K562 (cell line): ENCODE data around the gene MESP1. TPM values are rescaled to one million over a fixed set of nuclear protein-coding genes. Genes with fewer than 3 reads are reported as not detected.

Experiments used
- ATF1 ChIP-seq, 2 experiments: fragments of 450-650 bp in 1 of 2; IDR thresholded peaks; 2 replicates each; pipeline ENCODE4 v1.6.1; 2016; ENCODE audit warnings: missing compliant biosample characterization in 1 of 2, missing genetic modification characterization in 1 of 2
- FUS ChIP-seq: fragments of 200-400 bp; formaldehyde crosslinking; optimal IDR thresholded peaks from 2 replicates; pipeline ENCODE3; 2017; ENCODE audit warnings: low read depth, low read length
- ILK ChIP-seq: fragments of 450-650 bp; IDR thresholded peaks from 2 replicates; pipeline ENCODE4 v1.6.1; 2016; ENCODE audit warnings: missing genetic modification characterization, low read depth, mild to moderate bottlenecking, missing compliant biosample characterization, moderate library complexity, borderline replicate concordance
- MAFF ChIP-seq: IDR thresholded peaks from 2 replicates; pipeline ENCODE4 v1.6.1; 2012; ENCODE audit warnings: low read length, improper control_type of control experiment
- MYNN ChIP-seq, 2 experiments: sonication (generic); formaldehyde crosslinking in 1 of 2; IDR thresholded peaks; 2 replicates each; pipeline versions ENCODE4 v1.5.0 to v1.6.1; 2016 to 2020; ENCODE audit warnings: antibody characterized with exemption in 1 of 2, missing genetic modification reagents in 1 of 2
- RB1 ChIP-seq: fragments of 450-650 bp; IDR thresholded peaks from 2 replicates; pipeline ENCODE4 v1.6.1; 2017; ENCODE audit warnings: low read depth, mild to moderate bottlenecking
- RBM17 ChIP-seq: fragments of 200-400 bp; formaldehyde crosslinking; IDR thresholded peaks from 2 replicates; pipeline ENCODE4 v1.6.1; 2017; ENCODE audit warnings: low read depth, mild to moderate bottlenecking, low read length, borderline replicate concordance
- RREB1 ChIP-seq: fragments of 250-450 bp; sonication (Bioruptor Pico); IDR thresholded peaks from 2 replicates; pipeline ENCODE4 v1.4.0; 2020
- ZNF778 ChIP-seq: fragments of 450-650 bp; formaldehyde crosslinking; IDR thresholded peaks from 2 replicates; pipeline ENCODE4 v1.4.0; 2020; ENCODE audit warnings: mild to moderate bottlenecking, moderate library complexity
- polyA plus RNA-seq, 8 experiments: library from polyadenylated mRNA; depleted of rRNA in 4 of 8; stranded (reverse) in 5 of 8; unstranded in 3 of 8; fragments of >200 nt; fragmentation: Nextera tagmentation in 2 of 8; fragmentation: Illumina TruSeq in 1 of 8; extraction: Ambion mirVana in 2 of 8; extraction: Trizol in 1 of 8; gene quantifications; 2 replicates each; pipeline versions ENCODE4 v1.2.1 to v1.2.3, GENCODE V29; 2011 to 2014; ENCODE audit warnings: inconsistent platforms in 1 of 8, missing spikeins in 1 of 8
- total RNA-seq, 7 experiments: library from RNA; depleted of rRNA in 6 of 7; stranded (reverse); fragments of >200 nt in 6 of 7; fragmentation: Illumina TruSeq in 2 of 7; extraction: Trizol in 2 of 7; gene quantifications; 2 replicates each; pipeline versions ENCODE4 v1.2.1 to v1.2.3, GENCODE V29; 2011 to 2021; ENCODE audit warnings: low replicate concordance in 1 of 7
- TF ChIP-seq, protein P1 (sequence below): fragments of 450-650 bp; formaldehyde crosslinking; conservative IDR thresholded peaks from 2 replicates; pipeline ENCODE4 v1.4.0; 2022; ENCODE audit warnings: mild to moderate bottlenecking, missing genetic modification characterization
- TF ChIP-seq, protein P2 (sequence below), 2 experiments: fragments of 450-650 bp; IDR thresholded peaks; 2 replicates each; pipeline ENCODE4 v1.6.1; 2016
- TF ChIP-seq, protein P3 (sequence below): conservative IDR thresholded peaks from 2 replicates; pipeline ENCODE4 v1.6.1; 2011; ENCODE audit warnings: low read depth, mild to moderate bottlenecking, low read length; ENCODE audit not compliant: control insufficient read depth
- TF ChIP-seq, protein P4 (sequence below), 2 experiments: IDR thresholded peaks; 2 replicates each; pipeline ENCODE4 v1.6.1; 2012; ENCODE audit warnings: improper control_type of control experiment in 2 of 2, low read depth in 2 of 2, low read length in 2 of 2, borderline replicate concordance in 1 of 2

Gene MESP1
- total and polyA plus RNA-seq, 9 of the 15 experiments (the other 6 are each of a cell fraction or from before 2014, with no cell fraction given): 0.14 to 1.1 (median 0.36) TPM; not detected in 4

DNA sequence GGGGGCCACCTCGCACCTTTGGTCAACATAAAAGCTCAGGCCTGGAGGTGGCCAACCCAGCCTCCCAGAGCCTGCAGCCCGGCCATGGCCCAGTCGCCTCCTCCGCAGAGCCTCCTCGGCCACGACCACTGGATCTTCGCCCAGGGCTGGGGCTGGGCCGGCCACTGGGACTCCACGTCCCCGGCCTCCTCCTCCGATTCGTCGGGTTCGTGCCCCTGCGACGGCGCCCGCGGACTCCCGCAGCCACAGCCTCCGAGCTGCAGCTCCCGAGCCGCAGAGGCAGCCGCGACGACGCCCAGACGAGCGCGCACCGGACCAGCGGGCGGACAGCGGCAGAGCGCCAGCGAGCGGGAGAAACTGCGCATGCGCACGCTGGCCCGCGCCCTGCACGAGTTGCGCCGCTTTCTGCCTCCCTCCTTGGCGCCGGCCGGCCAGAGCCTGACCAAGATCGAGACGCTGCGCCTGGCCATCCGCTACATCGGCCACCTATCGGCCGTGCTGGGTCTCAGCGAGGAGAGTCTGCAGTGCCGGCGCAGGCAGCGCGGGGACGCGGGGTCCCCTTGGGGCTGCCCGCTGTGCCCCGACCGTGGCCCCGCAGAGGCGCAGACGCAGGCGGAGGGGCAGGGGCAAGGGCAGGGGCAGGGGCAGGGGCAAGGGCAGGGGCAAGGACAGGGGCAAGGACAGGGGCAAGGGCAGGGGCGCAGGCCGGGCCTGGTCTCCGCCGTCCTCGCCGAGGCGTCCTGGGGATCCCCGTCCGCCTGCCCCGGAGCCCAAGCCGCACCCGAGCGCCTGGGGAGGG is 25.4 kb upstream of the MESP1 start, which contains the start of gene MESP2 (continued):
- TF ChIP-seq MYNN (IDR thresholded peaks at IDR 0.05) (no peak), MYNN (CRISPR knock-in tag; IDR thresholded peaks at IDR 0.05) (no peak), MAFF (no peak), FUS (no peak), ZNF778 (CRISPR knock-in tag) (no peak), RB1 (peak; percentile 82; the same call in 1 of the 2 replicates), RREB1 (CRISPR knock-in tag) (no peak), ATF1 (CRISPR knock-in tag; IDR thresholded peaks at IDR 0.05) (no peak), ATF1 (tag; IDR thresholded peaks at IDR 0.05) (peak; percentile 39; the same call in 1 of the 2 replicates), ILK (no peak), RBM17 (no peak)
- TF ChIP-seq, protein P1, sequence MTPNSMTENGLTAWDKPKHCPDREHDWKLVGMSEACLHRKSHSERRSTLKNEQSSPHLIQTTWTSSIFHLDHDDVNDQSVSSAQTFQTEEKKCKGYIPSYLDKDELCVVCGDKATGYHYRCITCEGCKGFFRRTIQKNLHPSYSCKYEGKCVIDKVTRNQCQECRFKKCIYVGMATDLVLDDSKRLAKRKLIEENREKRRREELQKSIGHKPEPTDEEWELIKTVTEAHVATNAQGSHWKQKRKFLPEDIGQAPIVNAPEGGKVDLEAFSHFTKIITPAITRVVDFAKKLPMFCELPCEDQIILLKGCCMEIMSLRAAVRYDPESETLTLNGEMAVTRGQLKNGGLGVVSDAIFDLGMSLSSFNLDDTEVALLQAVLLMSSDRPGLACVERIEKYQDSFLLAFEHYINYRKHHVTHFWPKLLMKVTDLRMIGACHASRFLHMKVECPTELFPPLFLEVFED: no peak
- TF ChIP-seq, protein P2, sequence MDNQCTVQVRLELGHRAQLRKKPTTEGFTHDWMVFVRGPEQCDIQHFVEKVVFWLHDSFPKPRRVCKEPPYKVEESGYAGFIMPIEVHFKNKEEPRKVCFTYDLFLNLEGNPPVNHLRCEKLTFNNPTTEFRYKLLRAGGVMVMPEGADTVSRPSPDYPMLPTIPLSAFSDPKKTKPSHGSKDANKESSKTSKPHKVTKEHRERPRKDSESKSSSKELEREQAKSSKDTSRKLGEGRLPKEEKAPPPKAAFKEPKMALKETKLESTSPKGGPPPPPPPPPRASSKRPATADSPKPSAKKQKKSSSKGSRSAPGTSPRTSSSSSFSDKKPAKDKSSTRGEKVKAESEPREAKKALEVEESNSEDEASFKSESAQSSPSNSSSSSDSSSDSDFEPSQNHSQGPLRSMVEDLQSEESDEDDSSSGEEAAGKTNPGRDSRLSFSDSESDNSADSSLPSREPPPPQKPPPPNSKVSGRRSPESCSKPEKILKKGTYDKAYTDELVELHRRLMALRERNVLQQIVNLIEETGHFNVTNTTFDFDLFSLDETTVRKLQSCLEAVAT (IDR thresholded peaks at IDR 0.05): no peak
- TF ChIP-seq, protein P3, sequence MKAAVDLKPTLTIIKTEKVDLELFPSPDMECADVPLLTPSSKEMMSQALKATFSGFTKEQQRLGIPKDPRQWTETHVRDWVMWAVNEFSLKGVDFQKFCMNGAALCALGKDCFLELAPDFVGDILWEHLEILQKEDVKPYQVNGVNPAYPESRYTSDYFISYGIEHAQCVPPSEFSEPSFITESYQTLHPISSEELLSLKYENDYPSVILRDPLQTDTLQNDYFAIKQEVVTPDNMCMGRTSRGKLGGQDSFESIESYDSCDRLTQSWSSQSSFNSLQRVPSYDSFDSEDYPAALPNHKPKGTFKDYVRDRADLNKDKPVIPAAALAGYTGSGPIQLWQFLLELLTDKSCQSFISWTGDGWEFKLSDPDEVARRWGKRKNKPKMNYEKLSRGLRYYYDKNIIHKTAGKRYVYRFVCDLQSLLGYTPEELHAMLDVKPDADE: no peak
- TF ChIP-seq, protein P4, sequence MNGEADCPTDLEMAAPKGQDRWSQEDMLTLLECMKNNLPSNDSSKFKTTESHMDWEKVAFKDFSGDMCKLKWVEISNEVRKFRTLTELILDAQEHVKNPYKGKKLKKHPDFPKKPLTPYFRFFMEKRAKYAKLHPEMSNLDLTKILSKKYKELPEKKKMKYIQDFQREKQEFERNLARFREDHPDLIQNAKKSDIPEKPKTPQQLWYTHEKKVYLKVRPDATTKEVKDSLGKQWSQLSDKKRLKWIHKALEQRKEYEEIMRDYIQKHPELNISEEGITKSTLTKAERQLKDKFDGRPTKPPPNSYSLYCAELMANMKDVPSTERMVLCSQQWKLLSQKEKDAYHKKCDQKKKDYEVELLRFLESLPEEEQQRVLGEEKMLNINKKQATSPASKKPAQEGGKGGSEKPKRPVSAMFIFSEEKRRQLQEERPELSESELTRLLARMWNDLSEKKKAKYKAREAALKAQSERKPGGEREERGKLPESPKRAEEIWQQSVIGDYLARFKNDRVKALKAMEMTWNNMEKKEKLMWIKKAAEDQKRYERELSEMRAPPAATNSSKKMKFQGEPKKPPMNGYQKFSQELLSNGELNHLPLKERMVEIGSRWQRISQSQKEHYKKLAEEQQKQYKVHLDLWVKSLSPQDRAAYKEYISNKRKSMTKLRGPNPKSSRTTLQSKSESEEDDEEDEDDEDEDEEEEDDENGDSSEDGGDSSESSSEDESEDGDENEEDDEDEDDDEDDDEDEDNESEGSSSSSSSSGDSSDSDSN (IDR thresholded peaks at IDR 0.05; ENCODE audit: borderline replicate concordance in 1 of 2, low read depth in 2 of 2, low read length in 2 of 2): peak in 1 of 2 experiments; percentile 82; a peak in 3 of 4 replicates
